KBM-7 (cell line): ENCODE results near the gene DNAH10.

Source experiments
- DNase-seq: peaks from one replicate; pipeline ENCODE4 v3.0.0-alpha.2; 2015
- in situ Hi-C: fragments of 300-500 bp; cut with MboI; formaldehyde crosslinking; loops from 2 replicates; pipeline ENCODE4 v1.14.3; 2020; ENCODE audit warnings: low sequenced_read_pairs, low pct_unique_long_range_greater_than_20kb, mixed read lengths

Gene DNAH10

DNA sequence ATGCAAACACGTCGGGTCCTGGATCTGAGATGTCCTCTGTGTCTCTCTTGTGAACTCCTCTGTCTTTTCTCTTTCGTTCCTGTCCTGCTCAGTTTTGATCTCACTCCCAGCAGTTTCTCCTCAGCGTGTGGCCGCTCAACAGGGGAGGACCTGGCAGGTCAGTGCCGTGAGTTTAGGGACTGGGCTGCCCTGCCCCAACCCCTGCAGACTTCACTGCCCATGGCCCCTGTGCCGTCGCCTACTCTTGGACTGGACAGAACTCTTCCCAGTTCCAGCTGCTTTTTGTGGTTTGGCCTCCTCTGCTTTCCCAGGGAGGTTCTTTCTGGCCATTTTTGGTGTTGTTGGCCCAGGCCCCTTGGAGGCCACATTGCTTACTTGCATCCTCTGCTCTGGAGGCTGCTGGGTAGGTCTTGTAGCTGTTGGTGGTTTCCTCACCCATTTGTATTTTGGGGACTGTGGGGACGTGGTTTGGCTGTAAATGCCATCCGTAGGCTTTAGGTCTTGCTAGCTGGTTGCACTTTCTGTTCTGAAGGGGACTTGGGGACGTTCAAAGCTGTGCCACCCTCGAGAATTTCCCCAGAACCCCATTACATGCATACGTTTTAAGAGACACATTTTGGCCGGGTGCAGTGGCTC lies 20.0 kb upstream of the DNAH10 start:
- in situ Hi-C loops = no loop called here
- DNase-seq = no peak

DNA sequence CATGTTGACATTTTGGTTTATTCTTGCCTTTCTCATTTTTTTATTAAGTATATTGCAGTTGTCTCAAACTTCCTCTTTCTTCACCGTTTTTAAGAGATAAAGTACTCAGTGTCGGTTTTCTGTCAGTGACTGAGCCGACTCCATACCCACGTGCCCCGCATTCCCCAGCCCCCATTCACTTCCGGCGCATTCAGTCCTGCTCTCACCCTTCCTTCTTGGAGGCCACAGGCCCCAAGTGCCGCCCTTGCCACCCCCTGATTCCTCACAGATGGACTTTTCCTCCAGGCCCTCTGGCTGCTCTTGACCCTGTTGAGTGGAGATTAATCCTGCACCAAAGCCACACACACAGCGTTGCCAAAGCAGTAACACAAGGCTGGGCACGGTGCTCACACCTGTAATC lies 19.1 kb upstream of the DNAH10 start:
- DNase-seq = peak; percentile 96
- in situ Hi-C loops = no loop called here

DNA sequence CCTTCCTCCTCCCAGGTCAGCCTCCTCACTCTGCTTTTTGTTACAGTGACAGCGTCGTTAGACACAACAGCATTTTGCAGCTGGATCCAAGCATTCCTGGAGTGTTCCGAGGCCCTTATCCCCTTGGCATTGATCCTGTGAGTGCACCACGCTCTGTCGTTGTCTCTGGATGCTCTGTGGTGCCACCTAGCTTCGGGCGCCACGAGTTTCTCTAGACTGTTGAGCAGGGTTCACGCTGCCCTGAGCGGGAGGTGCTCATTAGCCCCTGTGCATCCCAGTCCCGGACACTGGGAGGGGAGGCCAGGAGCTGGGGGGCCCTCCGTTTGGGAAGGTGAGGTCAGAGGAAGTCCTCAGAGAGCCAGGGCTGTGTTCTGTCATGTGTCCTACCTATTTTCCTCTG lies 17.3 kb upstream of the DNAH10 start:
- in situ Hi-C loops = no loop called here
- no peak for DNase-seq

DNA sequence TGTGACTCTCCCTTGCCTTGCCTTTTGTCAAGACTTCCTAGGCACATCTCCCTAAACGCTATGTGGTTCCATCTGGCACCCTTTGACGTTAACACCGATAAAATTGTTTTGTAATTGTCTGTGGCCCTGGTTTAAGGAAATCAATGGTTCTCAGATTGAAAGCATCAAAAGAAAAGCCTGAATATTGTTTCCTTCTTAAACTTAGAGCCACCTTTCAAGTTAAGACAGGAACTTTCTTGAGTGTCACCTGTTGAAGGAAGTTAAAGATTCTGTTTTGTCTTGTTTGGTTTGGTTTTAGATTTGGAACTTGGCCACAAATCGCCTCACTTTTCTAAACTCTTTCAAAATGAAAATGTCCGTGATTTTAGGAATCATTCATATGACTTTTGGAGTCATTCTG lies 14.8 kb upstream of the DNAH10 start:
- in situ Hi-C loops = no loop called here
- no peak for DNase-seq

DNA sequence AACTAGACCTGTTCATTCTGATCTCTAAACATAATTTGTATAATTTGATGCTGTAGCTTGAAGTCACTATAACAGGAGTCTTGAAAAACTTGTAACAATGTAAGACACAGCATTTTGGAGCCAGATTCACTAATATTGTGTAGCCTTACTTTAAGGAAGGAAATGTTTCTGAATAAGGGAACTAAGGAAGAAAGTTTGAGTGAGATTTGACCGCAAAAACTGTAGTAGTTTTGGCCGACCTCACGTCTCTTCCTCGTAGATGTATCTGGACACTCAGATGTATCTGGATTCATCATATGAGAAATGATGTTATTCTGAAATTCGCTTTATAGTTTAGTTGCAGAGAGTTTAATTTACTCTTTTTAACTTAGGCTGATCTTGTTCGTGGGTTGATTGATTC lies 13.9 kb upstream of the DNAH10 start:
- peak; percentile 62 for DNase-seq
- in situ Hi-C loops = no loop called here

DNA sequence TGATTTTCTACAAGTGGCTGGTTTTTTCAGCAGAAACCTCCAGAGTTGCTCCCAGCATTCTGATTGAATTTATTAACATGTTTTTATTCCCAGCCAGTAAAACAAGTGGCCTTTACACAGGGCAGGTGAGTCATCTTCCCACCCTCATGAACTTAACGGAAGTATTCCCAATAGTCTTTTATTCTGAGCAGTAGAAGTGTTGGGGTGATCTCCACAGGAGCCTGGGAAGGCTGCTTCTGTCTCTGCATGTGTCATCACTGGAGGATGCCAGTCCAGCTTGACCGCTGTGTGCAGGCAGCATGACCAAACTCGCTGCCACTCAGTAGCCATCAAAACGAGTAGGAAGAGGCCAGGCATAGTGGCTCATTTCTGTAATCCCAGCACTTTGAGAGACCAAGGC lies 13.4 kb upstream of the DNAH10 start:
- in situ Hi-C loops = no loop called here
- DNase-seq = no peak

DNA sequence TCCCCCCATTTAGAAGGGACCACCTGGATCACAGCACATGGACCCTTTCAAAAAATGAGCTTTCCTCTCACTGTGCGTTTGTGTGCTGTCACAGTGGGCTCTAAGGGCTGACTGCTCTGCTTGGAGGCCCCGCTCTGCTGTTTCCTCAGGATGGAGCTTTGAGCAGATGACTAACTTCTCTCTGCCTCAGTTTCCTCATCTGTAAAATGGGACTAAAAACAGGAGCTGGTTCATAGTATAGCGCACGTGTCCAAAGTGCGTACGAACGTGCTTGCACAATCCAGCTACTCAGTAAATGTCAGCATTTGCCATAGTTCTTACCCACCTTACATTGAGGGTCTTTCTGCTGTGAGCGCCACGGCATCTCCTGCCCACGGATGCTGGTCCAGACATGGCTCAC lies 12.7 kb upstream of the DNAH10 start:
- in situ Hi-C loops = no loop called here
- no peak for DNase-seq

DNA sequence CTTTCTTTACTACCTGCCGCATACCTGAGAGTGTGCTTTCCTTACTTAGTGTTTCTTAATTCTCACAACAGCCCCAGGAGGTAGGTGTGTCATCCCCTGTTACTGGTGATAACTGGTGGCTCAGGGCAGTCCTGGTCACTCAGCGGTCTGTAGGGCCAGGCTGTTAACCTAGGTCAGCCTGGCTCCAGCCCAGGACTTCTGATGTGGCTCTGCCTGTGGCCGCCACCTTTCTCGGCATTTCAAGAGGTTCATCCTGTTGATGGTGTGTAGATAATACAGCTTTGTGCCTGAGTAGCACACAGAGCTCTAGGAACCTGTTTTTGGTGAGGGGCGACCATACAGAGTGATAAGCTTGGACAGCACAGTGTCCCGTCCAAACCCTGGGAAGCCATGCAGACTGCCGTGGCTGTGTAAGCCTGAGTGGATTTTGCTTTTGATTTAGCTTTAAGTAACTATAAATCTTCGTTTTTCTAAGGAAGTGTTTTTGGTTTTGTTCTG lies 11.9 kb upstream of the DNAH10 start:
- no peak for DNase-seq
- in situ Hi-C loops = no loop called here

DNA sequence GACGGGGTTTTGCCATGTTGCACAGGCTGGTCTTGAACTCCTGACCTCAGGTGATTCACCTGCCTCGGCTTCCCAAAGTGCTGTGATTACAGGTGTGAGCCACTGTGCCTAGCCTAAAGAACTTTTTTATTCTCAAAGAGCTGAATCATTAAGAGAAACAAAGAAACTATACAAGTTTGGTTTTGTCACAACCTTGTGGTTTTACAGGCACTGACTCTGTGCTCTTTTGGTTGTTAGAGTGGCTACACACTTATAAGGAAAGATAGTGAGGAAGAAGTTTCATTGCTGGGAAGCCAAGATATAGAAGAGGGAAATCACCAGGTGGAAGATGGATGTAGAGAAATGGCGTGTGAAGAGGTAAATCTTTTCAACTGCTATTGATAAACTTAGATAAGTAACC lies 10.1 kb upstream of the DNAH10 start:
- DNase-seq = no peak
- in situ Hi-C loops = no loop called here

DNA sequence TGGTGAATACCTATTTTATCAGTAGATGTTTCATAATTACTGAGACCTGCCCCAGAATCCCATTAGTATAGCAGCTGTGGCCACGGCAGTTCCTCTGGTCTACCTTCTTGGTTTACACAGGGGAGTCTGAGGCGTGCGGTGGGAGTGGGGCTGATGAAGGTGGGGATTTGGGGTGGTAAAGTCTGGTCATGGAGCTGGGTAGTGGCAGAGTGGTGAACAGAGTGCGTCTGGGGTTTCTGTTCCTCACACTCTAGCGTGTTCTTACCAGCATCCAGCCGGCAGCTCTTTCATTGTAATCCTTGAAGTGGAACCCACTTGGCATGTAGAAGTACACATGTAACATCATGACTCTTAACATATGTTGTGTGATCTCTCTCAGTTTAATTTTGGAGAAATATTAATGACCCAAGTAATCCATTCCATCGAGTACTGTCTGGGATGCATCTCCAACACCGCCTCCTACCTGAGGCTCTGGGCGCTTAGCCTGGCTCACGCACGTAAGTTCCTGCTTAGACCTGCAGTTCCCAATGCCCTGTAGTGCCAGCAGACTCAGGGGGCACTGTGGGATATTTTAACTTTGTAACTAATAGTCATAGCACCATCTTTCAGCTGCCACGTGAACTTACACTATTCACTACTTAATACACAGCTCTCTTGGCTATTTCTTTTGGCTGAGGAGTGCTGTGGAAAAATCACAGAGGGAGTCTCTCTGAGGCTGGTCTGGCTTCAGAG lies 7.9 kb upstream of the DNAH10 start:
- in situ Hi-C loops = no loop called here
- no peak for DNase-seq

DNA sequence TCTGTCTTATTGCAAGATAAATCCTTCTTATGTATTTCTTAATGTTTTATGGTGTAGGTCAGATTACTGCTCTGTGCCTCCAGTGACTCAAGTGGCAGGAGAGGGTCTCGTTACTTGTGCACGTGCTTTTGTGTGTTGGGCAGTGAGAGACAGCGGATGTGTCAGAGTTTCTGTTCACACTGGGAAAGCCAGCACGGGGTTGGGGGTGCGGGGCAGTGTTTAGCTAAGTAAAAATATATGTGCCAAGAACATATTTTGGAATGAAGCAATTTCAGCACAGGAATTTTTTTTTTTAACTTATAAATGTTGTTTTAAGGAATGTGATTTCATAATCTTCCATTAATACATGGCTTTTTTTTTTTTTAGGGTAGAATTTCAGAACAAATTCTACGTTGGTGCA lies 4.5 kb upstream of the DNAH10 start:
- no peak for DNase-seq
- in situ Hi-C loops = no loop called here

DNA sequence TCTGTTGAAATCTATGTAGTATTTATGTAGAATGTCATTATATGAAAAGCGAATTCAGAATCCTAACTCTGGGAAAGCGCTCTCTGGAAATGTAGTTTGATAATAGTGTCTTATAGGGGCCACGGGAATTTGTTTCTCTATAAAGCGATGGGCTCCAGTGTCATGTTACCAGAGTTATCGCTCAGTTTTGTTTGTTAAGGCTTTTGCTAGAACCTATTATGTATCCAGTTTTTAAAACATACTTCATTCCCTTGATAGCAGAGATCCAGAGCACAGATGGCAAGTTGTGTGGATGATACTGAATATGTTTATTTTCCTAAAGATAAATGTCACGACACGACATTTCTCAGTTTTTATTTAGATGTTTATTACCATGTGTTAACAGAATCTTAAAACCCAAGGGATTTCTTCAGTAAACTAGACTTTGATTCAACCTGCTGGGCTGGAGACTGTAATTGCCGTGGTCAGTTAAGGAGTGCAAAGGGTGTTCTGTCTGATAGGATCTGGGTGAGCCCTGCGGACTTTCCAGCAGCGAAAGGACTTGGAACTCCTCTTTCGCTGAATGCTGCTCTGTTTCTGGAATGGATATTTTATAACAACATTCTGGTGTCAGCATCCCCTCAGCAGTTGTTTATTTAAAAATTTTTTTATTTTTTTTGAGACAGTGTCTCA lies 1.7 kb upstream of the DNAH10 start:
- in situ Hi-C loops = no loop called here
- DNase-seq = no peak

DNA sequence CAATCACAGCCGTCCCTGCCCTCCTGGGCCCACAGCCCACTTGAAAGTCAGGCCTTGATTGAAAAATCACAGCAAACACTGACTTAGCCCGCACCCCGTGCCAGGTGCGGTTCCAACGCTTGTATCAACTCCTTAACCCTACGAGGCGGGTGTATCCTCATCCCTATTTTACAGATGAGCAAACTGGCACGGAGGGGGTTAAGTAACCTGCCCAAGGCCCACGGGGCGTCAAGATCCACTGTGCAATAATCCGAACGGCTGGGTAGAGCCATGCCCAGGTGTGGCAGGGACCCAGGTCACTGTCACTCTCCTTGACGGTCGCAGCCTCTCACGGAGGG lies 583 bp downstream of the DNAH10 start:
- in situ Hi-C loops = no loop called here
- DNase-seq = no peak

DNA sequence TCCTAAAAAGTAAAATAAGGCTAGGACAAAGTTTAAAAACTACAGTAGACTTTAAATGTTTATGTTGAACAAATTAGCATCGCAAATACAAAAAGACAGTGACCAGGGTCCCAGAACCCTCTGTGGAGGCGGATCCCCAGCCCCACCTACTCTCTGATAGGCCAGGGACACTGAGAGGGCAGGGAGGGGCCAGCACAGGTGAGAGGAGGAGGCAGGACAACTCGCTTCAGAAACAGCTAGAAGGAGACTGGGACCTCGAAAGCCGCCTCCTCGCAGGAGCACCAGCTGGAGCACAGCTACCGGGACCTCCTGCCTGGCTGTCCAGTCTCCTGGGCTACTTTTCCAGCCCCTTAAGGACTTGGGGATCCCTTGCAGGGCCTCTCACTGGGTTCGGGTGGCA lies 992 bp downstream of the DNAH10 start:
- in situ Hi-C loops = no loop called here
- no peak for DNase-seq

DNA sequence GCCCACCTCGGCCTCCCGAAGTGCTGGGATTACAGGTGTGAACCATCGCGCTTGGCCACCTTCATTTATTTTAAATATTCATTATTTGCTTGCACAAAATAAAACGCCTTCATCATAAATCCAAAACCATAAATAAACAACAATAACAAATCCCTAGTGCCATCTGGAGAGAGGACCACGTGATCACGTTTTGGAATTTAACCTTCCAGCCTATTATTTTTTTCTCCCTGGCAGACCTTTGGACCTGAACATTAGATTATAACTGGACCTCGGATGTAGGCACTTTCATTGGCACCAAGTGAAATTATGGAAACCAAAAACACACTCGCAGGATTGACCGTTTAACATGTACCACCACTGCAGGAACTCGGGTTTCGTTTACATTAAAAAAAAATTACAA lies 2.0 kb downstream of the DNAH10 start:
- in situ Hi-C loops = no loop called here
- no peak for DNase-seq

DNA sequence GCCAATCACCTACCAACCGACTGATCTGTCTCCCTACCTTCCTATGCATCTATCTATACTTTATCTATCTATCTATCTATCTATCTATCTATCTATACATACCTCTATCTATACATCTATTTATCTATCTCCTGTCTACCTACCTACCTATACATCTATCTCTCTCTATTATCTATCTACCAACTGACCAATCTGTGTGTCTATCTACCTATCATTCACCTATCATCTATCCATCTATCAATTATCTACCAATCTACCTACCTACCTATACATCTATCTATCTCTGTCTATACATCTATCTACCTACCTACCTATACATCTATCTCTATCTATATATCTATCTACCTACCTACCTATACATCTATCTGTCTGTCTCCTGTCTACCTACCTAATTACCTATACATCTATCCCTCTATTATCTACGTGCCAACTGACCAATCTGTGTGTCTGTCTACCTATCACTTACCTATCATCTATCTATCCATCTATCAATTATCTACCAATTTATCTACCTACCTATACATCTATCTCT lies 3.5 kb downstream of the DNAH10 start:
- in situ Hi-C loops = no loop called here
- no peak for DNase-seq

DNA sequence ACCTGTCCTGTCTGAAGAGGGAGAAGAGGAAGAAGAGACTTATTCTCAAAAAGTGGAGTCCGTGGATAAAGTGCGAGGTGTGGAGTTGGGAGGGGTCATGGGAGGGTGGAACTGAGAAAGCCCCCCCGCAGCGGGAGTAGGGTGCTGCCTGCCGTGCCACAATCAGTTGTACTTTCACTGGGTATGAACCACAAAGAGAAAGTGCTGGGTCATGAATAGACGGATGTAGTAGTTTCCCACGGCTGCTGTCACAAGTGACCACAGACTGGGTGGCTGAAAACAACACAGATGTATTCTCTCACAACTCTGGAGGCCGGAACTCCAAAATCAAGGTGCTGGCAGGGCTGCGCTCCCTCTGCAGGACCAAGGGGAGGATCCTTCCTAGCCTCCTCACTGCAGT lies 5.5 kb downstream of the DNAH10 start:
- no peak for DNase-seq
- in situ Hi-C loops = no loop called here

DNA sequence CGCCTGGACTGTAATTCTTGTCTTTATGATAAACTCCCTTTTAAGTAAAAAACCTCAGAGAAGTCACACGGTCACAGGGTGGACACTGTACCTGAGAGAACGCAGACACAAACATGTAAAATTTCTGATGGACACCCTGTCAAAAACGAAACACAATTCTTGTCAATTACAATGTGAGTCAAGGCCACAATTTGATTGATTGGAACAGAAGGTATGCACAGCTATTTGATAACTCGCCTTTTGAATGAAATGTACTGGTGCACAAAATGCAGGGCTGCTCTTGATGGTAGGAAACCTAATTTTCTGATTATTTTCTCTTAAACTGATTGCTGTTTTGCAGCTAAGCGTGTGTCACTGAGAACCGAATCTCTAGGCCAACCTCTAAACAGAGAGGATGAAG lies 9.2 kb downstream of the DNAH10 start:
- in situ Hi-C loops = no loop called here
- DNase-seq = no peak

DNA sequence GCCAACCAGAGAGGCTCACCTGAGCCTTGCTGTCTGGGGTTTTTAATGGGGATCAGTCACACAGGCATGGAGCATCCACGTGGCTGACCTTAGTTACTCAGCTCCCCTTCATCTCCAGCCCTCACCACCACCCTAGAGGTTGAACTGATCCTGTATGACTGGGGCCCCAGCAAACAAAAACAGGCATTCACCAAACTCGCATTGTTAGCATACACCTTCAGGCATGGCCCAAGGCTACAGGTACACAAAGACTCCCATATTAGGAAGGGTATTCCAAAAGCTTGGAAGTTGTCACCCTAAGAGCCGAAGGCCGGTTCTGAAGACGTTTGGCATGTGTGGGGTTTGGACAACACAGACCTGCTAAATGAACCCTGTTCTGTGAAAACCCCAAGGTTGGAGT lies 10.0 kb downstream of the DNAH10 start:
- in situ Hi-C loops = no loop called here
- no peak for DNase-seq

DNA sequence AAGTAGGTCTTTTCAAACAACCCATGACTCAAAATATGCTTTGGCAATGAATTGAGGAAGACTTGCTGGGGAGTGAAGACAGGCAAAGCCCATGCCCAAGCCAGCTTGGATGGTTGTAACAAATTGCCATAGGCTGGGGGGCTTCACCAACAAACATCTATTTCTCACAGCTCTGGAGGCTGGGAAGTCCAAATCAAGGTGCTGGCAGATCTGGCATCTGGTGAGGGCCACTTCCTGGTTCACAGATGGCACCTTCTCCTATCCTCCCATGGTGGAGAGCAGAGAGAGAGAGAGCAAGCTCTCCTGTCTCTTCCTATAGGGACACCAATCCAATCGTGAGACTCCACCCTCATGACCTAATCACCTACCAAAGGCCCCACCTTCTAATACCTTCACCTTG lies 11.3 kb downstream of the DNAH10 start:
- no peak for DNase-seq
- in situ Hi-C loops = no loop called here
